Common myeloid progenitor, CD34-positive (primary cell): ENCODE measurements around the gene PANK1.

Experiments used
- CTCF ChIA-PET: fragments of 350-600 bp; sonication (Branson Sonifier 250); formaldehyde crosslinking; loops from one replicate; lab custom pipeline; 2021; ENCODE audit warnings: antibody characterized with exemption; lab: Charles Lee
- POLR2A ChIA-PET: fragments of 350-600 bp; sonication (Branson Sonifier 250); formaldehyde crosslinking; loops from one replicate; lab custom pipeline; 2021; ENCODE audit warnings: antibody characterized with exemption; lab: Charles Lee
- DNase-seq, 3 donors: peaks; one replicate each; pipeline versions ENCODE4 v3.0.0 to v3.0.0-alpha.2; 2013
- H3K27ac ChIP-seq, 2 experiments: 1 replicate in 1 of 2; 2 replicates in 1 of 2; pipeline ENCODE4 v1.7.0; 2013; ENCODE audit warnings: inconsistent platforms in 2 of 2, low read length in 2 of 2, mild to moderate bottlenecking in 2 of 2, low read depth in 1 of 2, moderate library complexity in 1 of 2; ENCODE audit not compliant: severe bottlenecking in 2 of 2, insufficient read depth in 1 of 2, poor library complexity in 1 of 2
- H3K27me3 ChIP-seq, 5 experiments: replicated peaks in 2 of 5; 1 replicate in 3 of 5; 2 replicates in 2 of 5; pipeline versions ENCODE4 v1.6.1 to v1.7.0; 2013; ENCODE audit warnings: low read length in 4 of 5, mild to moderate bottlenecking in 2 of 5, moderate library complexity in 2 of 5, inconsistent platforms in 1 of 5; ENCODE audit not compliant: insufficient read depth in 5 of 5, control insufficient read depth in 4 of 5
- H3K36me3 ChIP-seq, 4 experiments: 1 replicate in 2 of 4; 2 replicates in 2 of 4; pipeline versions ENCODE4 v1.6.1 to v1.7.0; 2013; ENCODE audit warnings: low read length in 3 of 4, control low read depth in 1 of 4, mild to moderate bottlenecking in 1 of 4; ENCODE audit not compliant: control insufficient read depth in 4 of 4, insufficient read depth in 4 of 4
- H3K4me1 ChIP-seq, 4 experiments: 1 replicate in 3 of 4; 2 replicates in 1 of 4; pipeline versions ENCODE4 v1.6.1 to v1.7.1; 2013; ENCODE audit warnings: low read length in 3 of 4, mild to moderate bottlenecking in 3 of 4, control low read depth in 1 of 4, inconsistent platforms in 1 of 4, moderate library complexity in 1 of 4; ENCODE audit not compliant: control insufficient read depth in 4 of 4, insufficient read depth in 4 of 4; ENCODE audit errors: control extremely low read depth in 1 of 4
- H3K4me3 ChIP-seq, 7 experiments: 1 replicate in 4 of 7; 2 replicates in 3 of 7; pipeline versions ENCODE4 v1.5.1 to v1.7.0; 2013; ENCODE audit warnings: mild to moderate bottlenecking in 7 of 7, low read length in 6 of 7, moderate library complexity in 6 of 7, inconsistent platforms in 2 of 7, low read depth in 2 of 7, control low read depth in 1 of 7; ENCODE audit not compliant: insufficient read depth in 4 of 7, control insufficient read depth in 1 of 7; ENCODE audit errors: extremely low read depth in 1 of 7
- H3K9me3 ChIP-seq, 5 experiments: 1 replicate in 4 of 5; 2 replicates in 1 of 5; pipeline versions ENCODE4 v1.6.1 to v1.7.1; 2013; ENCODE audit warnings: low read length in 4 of 5, mild to moderate bottlenecking in 2 of 5, inconsistent platforms in 1 of 5, low read depth in 1 of 5, moderate library complexity in 1 of 5; ENCODE audit not compliant: control insufficient read depth in 4 of 5, insufficient read depth in 2 of 5; ENCODE audit errors: control extremely low read depth in 1 of 5
- whole genome bisulfite sequencing: methylation state at CpG from one replicate; pipeline ENCODE4 v1.1.5; 2013; ENCODE audit not compliant: insufficient coverage; 5-methylcytosine and 5-hydroxymethylcytosine counted together

The PANK1 gene

GRCh38 chr10:89679986-89680385, 34.9 kb upstream of the PANK1 start:
- POLR2A ChIA-PET: no interaction called here

GRCh38 chr10:89677341-89677740, 32.3 kb upstream of the PANK1 start:
- CTCF ChIA-PET: interaction anchor here (1.1 to 1.3 kb wide), 2 partner anchors 9 to 34 kb away, joined by 3 to 4 read pairs; no protein-coding TSS in a partner anchor
- Histone ChIP-seq H3K4me3 (no peak overlapping the region), H3K36me3 (no peaks in the 10 kb centered on the region)

More at GRCh38 chr10:89679986-89680385, 34.9 kb upstream of the PANK1 start:
- Histone ChIP-seq H3K4me3 (no peak overlapping the region), H3K27me3 (no peaks in the 10 kb centered on the region), H3K9me3 (no peaks in the 10 kb centered on the region), H3K27ac (no peak overlapping the region), H3K36me3 (no peaks in the 10 kb centered on the region), H3K4me1 (peaks cover 0 to 9% (median 6%) of the 10 kb centered on the region in 4 experiments)
- WGBS: 100% methylated on average over 1 of the region's 3 CpGs
- DNase-seq: no peak
- CTCF ChIA-PET: no interaction called here

GRCh38 chr10:89670926-89671325, 25.9 kb upstream of the PANK1 start:
- DNase-seq: no peak
- H3K27ac ChIP-seq: no peak overlapping the region
- WGBS: no CpG with 5 or more reads among the region's 1 CpG
- no peak overlapping the region for H3K4me3 ChIP-seq
- H3K9me3 ChIP-seq: no peaks in the 10 kb centered on the region
- H3K27me3 ChIP-seq: no peaks in the 10 kb centered on the region
- no peaks in the 10 kb centered on the region for H3K36me3 ChIP-seq
- POLR2A ChIA-PET: no interaction called here
- CTCF ChIA-PET: interaction anchor here (1.2 kb wide), 1 partner anchor 106 kb away, joined by 3 read pairs; no protein-coding TSS in a partner anchor
- H3K4me1 ChIP-seq: no peaks in the 10 kb centered on the region

More at GRCh38 chr10:89677341-89677740, 32.3 kb upstream of the PANK1 start:
- no peaks in the 10 kb centered on the region for H3K27me3 ChIP-seq
- no peaks in the 10 kb centered on the region for H3K9me3 ChIP-seq
- H3K27ac ChIP-seq: no peak overlapping the region
- POLR2A ChIA-PET: no interaction called here
- no peaks in the 10 kb centered on the region for H3K4me1 ChIP-seq
- DNase-seq: no peak

- H3K9me3 ChIP-seq: no peaks in the 10 kb centered on the region
- ChIA-PET CTCF (interaction anchor here (0.6 to 1.2 kb wide), 2 partner anchors 42 to 105 kb away, joined by 3 read pairs; no protein-coding TSS in a partner anchor), POLR2A (no interaction called here)
- WGBS: no CpG with 5 or more reads among the region's 1 CpG
- DNase-seq: no peak
- H3K27me3 ChIP-seq: no peaks in the 10 kb centered on the region
- H3K4me1 ChIP-seq: no peaks in the 10 kb centered on the region
- no peak overlapping the region for H3K27ac ChIP-seq
- H3K36me3 ChIP-seq: no peaks in the 10 kb centered on the region
- H3K4me3 ChIP-seq: no peak overlapping the region
Measured at GRCh38 chr10:89669985-89670384, 24.9 kb upstream of the PANK1 start.

GRCh38 chr10:89668386-89669071, 23.5 kb upstream of the PANK1 start:
- Histone ChIP-seq H3K27ac (no peak overlapping the region), H3K27me3 (no peaks in the 10 kb centered on the region), H3K4me1 (no peaks in the 10 kb centered on the region), H3K4me3 (no peak overlapping the region), H3K36me3 (no peaks in the 10 kb centered on the region), H3K9me3 (no peaks in the 10 kb centered on the region)
- ChIA-PET CTCF (interaction anchor here (1.1 kb wide), 1 partner anchor 9 kb away, joined by 3 read pairs; no protein-coding TSS in a partner anchor), POLR2A (no interaction called here)
- DNase-seq: no peak
- WGBS: 92% methylated on average over 2 of the region's 3 CpGs

GRCh38 chr10:89666138-89666537, 21.1 kb upstream of the PANK1 start:
- Histone ChIP-seq H3K4me1 (no peaks in the 10 kb centered on the region), H3K27ac (no peak overlapping the region), H3K9me3 (no peaks in the 10 kb centered on the region), H3K4me3 (no peak overlapping the region), H3K27me3 (no peaks in the 10 kb centered on the region), H3K36me3 (no peaks in the 10 kb centered on the region)
- 89% methylated on average over 1 of the region's 1 CpG for whole genome bisulfite sequencing
- ChIA-PET POLR2A (no interaction called here), CTCF (no interaction called here)
- DNase-seq: no peak

- Histone ChIP-seq H3K4me3 (no peak overlapping the region), H3K9me3 (no peaks in the 10 kb centered on the region), H3K4me1 (no peaks in the 10 kb centered on the region), H3K27me3 (no peaks in the 10 kb centered on the region), H3K36me3 (no peaks in the 10 kb centered on the region), H3K27ac (no peak overlapping the region)
- DNase-seq: no peak
- ChIA-PET POLR2A (interaction anchor here (0.5 kb wide), 1 partner anchor 17 kb away, joined by 3 read pairs; no protein-coding TSS in a partner anchor), CTCF (interaction anchor here (1.2 kb wide), 1 partner anchor 18 kb away, joined by 4 read pairs; no protein-coding TSS in a partner anchor)
- no CpG with 5 or more reads among the region's 2 CpGs for WGBS
Measured at GRCh38 chr10:89665302-89665701, 20.3 kb upstream of the PANK1 start.
